ENCODE data around the gene IL17RE. TPM values are rescaled to one million over a fixed set of nuclear protein-coding genes. Genes with fewer than 3 reads are reported as not detected.

IL17RE gene
- total RNA-seq, 1 experiment from 2014 or later: 4.0 TPM

DNA sequence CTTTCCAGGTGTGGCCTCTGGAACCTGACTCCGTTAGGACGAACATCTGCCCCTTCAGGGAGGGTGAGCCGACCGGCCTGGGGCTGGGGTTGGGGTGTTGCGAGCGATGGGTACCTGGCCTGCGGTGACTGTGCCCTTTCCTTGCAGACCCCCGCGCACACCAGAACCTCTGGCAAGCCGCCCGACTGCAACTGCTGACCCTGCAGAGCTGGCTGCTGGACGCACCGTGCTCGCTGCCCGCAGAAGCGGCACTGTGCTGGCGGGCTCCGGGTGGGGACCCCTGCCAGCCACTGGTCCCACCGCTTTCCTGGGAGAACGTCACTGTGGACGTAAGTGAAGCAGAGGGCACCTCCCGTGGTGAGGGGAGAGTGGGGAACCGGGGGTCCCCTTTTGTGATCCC is 25.5 kb downstream of the IL17RE start:
- Histone ChIP-seq H3K9me3 (ENCODE audit: low read length) (no peaks in the 10 kb centered on the region), H3K27me3 (ENCODE audit: low read length) (no peaks in the 10 kb centered on the region), H4K20me1 (ENCODE audit: low read length) (no peaks in the 10 kb centered on the region), H3K4me1 (ENCODE audit: insufficient read depth, low read length) (peaks cover 8% of the 10 kb centered on the region), H3F3A (ENCODE audit: low read length, unreplicated experiment) (no peaks in the 10 kb centered on the region), H3K9ac (ENCODE audit: low read length) (no peak overlapping the region), H3K79me2 (ENCODE audit: low read length) (no peaks in the 10 kb centered on the region), H3K9me2 (replicated peaks; ENCODE audit: low read length) (no peaks in the 10 kb centered on the region), H3K27ac (ENCODE audit: low read length) (no peak overlapping the region), H2AFZ (ENCODE audit: low read length) (no peak overlapping the region), H3K36me3 (ENCODE audit: low read depth, low read length) (peaks cover 17% of the 10 kb centered on the region), H3K4me2 (ENCODE audit: low read length) (no peak overlapping the region), H3K4me3 (ENCODE audit: low read length) (no peak overlapping the region)
- no peak for ATAC-seq
- TF ChIP-seq, protein P1, sequence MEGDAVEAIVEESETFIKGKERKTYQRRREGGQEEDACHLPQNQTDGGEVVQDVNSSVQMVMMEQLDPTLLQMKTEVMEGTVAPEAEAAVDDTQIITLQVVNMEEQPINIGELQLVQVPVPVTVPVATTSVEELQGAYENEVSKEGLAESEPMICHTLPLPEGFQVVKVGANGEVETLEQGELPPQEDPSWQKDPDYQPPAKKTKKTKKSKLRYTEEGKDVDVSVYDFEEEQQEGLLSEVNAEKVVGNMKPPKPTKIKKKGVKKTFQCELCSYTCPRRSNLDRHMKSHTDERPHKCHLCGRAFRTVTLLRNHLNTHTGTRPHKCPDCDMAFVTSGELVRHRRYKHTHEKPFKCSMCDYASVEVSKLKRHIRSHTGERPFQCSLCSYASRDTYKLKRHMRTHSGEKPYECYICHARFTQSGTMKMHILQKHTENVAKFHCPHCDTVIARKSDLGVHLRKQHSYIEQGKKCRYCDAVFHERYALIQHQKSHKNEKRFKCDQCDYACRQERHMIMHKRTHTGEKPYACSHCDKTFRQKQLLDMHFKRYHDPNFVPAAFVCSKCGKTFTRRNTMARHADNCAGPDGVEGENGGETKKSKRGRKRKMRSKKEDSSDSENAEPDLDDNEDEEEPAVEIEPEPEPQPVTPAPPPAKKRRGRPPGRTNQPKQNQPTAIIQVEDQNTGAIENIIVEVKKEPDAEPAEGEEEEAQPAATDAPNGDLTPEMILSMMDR (conservative IDR thresholded peaks at IDR 0.05; ENCODE audit: low read depth, low read length): no peak
- no peak for TF ChIP-seq EZH2 (IDR thresholded peaks at IDR 0.05; ENCODE audit: low read length, unreplicated experiment)
- TF ChIP-seq EZH2phosphoT487 (IDR thresholded peaks at IDR 0.05; ENCODE audit: borderline replicate concordance, low read length): no peak
- intact Hi-C loops (cut with micrococcal nuclease): no loop called here
- DNase-seq: no peak
- CTCF ChIA-PET: no interaction called here
- BruUV-seq (replicated peaks): no TSS peak
- POLR2A ChIA-PET (ENCODE audit: unreplicated experiment): no interaction called here

DNA sequence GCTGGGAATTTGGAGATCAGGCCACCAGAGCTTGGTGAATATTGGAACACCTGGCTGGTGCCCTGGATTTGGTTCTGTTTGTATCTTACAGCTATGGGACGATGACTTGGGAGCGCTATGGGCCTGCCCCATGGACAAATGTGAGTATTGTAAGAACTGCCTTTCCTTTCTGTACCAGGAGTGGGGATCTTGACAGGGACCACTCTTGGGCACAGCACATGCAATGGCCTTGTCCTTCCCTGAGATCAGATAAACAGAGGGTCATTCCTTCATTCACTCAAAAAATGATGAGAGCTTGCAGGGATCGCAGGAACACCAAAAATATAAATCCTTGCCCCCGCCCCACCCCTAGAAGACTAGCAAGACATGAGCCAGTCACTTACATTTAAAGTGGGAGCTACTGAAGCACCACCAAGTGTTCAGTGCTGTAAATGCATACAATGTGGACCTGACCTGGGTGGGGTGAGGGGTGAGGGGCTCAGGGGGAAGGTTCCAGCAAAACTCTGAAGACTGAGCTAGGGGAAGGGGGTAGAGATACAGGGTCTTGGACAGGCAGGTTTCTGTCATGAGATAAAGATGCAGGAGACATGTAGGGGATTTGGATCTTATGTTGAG is 28.3 kb downstream of the IL17RE start:
- no peaks in the 10 kb centered on the region for H3K9me2 ChIP-seq (replicated peaks; ENCODE audit: low read length)
- ChIA-PET POLR2A (ENCODE audit: unreplicated experiment) (interaction anchor here (0.8 kb wide), 1 partner anchor 13 kb away, joined by 6 read pairs; no protein-coding TSS in a partner anchor), CTCF (interaction anchor here (0.6 to 1.4 kb wide), 4 partner anchors 14 to 109 kb away, joined by 3 to 6 read pairs (median 4); partner anchors contain the start of gene IL17RC)
- no peaks in the 10 kb centered on the region for H4K20me1 ChIP-seq (ENCODE audit: low read length)
- H3K9me3 ChIP-seq (ENCODE audit: low read length): no peaks in the 10 kb centered on the region
- no peak overlapping the region for H3K27ac ChIP-seq (ENCODE audit: low read length)
- H3F3A ChIP-seq (ENCODE audit: low read length, unreplicated experiment): no peaks in the 10 kb centered on the region
- peaks cover 31% of the 10 kb centered on the region for H3K4me1 ChIP-seq (ENCODE audit: insufficient read depth, low read length)
- no TSS peak for BruUV-seq (replicated peaks)
- peaks cover 17% of the 10 kb centered on the region for H3K36me3 ChIP-seq (ENCODE audit: low read depth, low read length)
- peak; percentile 28 for DNase-seq
- H3K4me3 ChIP-seq (ENCODE audit: low read length): no peak overlapping the region
- H3K27me3 ChIP-seq (ENCODE audit: low read length): no peaks in the 10 kb centered on the region
- no peak overlapping the region for H3K9ac ChIP-seq (ENCODE audit: low read length)
- H2AFZ ChIP-seq (ENCODE audit: low read length): no peak overlapping the region
- TF ChIP-seq, protein P1 (conservative IDR thresholded peaks at IDR 0.05; ENCODE audit: low read depth, low read length): peak; percentile 47
- TF ChIP-seq EZH2phosphoT487 (IDR thresholded peaks at IDR 0.05; ENCODE audit: borderline replicate concordance, low read length) (no peak), EZH2 (IDR thresholded peaks at IDR 0.05; ENCODE audit: low read length, unreplicated experiment) (no peak)
- no peak for ATAC-seq
- H3K4me2 ChIP-seq (ENCODE audit: low read length): no peak overlapping the region
- intact Hi-C loops (cut with micrococcal nuclease): loop anchor here (5.0 kb wide), 1 partner anchor 214 kb away; no protein-coding TSS in a partner anchor
- peaks cover 16% of the 10 kb centered on the region for H3K79me2 ChIP-seq (ENCODE audit: low read length)

DNA sequence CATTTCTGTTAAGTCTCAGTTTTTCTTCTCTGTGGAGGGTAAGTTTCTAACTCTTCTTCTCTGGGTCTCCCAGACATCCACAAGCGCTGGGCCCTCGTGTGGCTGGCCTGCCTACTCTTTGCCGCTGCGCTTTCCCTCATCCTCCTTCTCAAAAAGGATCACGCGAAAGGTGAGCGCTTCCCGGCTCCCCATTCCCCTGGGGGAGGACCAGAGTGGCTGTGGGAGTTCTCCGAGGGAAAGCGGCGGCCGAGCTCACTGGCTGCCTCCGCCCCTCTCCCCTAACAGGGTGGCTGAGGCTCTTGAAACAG is 29.8 kb downstream of the IL17RE start:
- H4K20me1 ChIP-seq (ENCODE audit: low read length): no peaks in the 10 kb centered on the region
- H3K27me3 ChIP-seq (ENCODE audit: low read length): no peaks in the 10 kb centered on the region
- DNase-seq: no peak
- peaks cover 17% of the 10 kb centered on the region for H3K36me3 ChIP-seq (ENCODE audit: low read depth, low read length)
- H2AFZ ChIP-seq (ENCODE audit: low read length): peak overlapping the region; percentile 67
- intact Hi-C loops (cut with micrococcal nuclease): loop anchor here (2.0 to 5.0 kb wide), 2 partner anchors 34 to 215 kb away; no protein-coding TSS in a partner anchor
- peak overlapping the region; percentile 84 for H3K27ac ChIP-seq (ENCODE audit: low read length)
- H3K4me2 ChIP-seq (ENCODE audit: low read length): peak overlapping the region; percentile 91
- no peaks in the 10 kb centered on the region for H3K9me2 ChIP-seq (replicated peaks; ENCODE audit: low read length)
- no peak for TF ChIP-seq EZH2phosphoT487 (IDR thresholded peaks at IDR 0.05; ENCODE audit: borderline replicate concordance, low read length)
- TF ChIP-seq, protein P1 (conservative IDR thresholded peaks at IDR 0.05; ENCODE audit: low read depth, low read length): no peak
- no peak for TF ChIP-seq EZH2 (IDR thresholded peaks at IDR 0.05; ENCODE audit: low read length, unreplicated experiment)
- H3K79me2 ChIP-seq (ENCODE audit: low read length): peaks cover 19% of the 10 kb centered on the region
- H3F3A ChIP-seq (ENCODE audit: low read length, unreplicated experiment): no peaks in the 10 kb centered on the region
- peak overlapping the region; percentile 72 for H3K4me3 ChIP-seq (ENCODE audit: low read length)
- POLR2A ChIA-PET (ENCODE audit: unreplicated experiment): interaction anchor here (0.6 to 1.9 kb wide), 4 partner anchors 16 to 113 kb away, joined by 4 to 25 read pairs (median 6); partner anchors contain the start of gene IL17RC
- peaks cover 33% of the 10 kb centered on the region for H3K4me1 ChIP-seq (ENCODE audit: insufficient read depth, low read length)
- no TSS peak for BruUV-seq (replicated peaks)
- no peaks in the 10 kb centered on the region for H3K9me3 ChIP-seq (ENCODE audit: low read length)
- ATAC-seq: no peak
- H3K9ac ChIP-seq (ENCODE audit: low read length): peak overlapping the region; percentile 81
- CTCF ChIA-PET: interaction anchor here (0.6 to 2.0 kb wide), 9 partner anchors 10 to 343 kb away, joined by 3 to 24 read pairs (median 4); no protein-coding TSS in a partner anchor

Data from PC-3 (cell line).